SK-N-SH (cell line): ENCODE data around the gene RPP14. TPM values are rescaled to one million over a fixed set of nuclear protein-coding genes. Genes with fewer than 3 reads are reported as not detected.

ENCODE experiments used
- CTCF ChIA-PET: fragments of 300-600, 350-600 bp; formaldehyde crosslinking; extraction: SDS; loops from one replicate; lab custom pipeline; 2021; lab: Yijun Ruan, JAX
- POLR2A ChIA-PET: fragments of 350-600 bp; sonication (Branson Sonifier 250); formaldehyde crosslinking; extraction: SDS; loops from one replicate; lab custom pipeline; 2020; ENCODE audit warnings: antibody characterized with exemption, inconsistent platforms; lab: Yijun Ruan, JAX
- DNase-seq: peaks from one replicate; pipeline ENCODE4 v3.0.0; 2012
- H2AFZ ChIP-seq: fragments of 200-600 bp; sonication (generic); 2 replicates; pipeline ENCODE4 v1.8.1; 2016; ENCODE audit warnings: antibody characterized with exemption, mild to moderate bottlenecking, low read depth
- H3F3A ChIP-seq: fragments of 200-600 bp; sonication (generic); replicated peaks from 2 replicates; pipeline ENCODE3; 2016; ENCODE audit warnings: antibody characterized with exemption, mild to moderate bottlenecking; ENCODE audit not compliant: insufficient read depth
- H3K27ac ChIP-seq, 2 experiments: fragments of 200-500 bp in 1 of 2; fragments of 200-600 bp in 1 of 2; sonication (Bioruptor generic) in 1 of 2; sonication (generic), shearing (Covaris generic) in 1 of 2; 2 replicates each; pipeline versions ENCODE4 v1.5.1 to v1.6.1; 2014 to 2016; ENCODE audit warnings: low read depth in 2 of 2, inconsistent platforms in 1 of 2, low read length in 1 of 2, mild to moderate bottlenecking in 1 of 2, mixed read lengths in 1 of 2
- H3K27me3 ChIP-seq: fragments of 200-600 bp; sonication (generic), shearing (Covaris generic); 2 replicates; pipeline ENCODE4 v1.6.1; 2016; ENCODE audit warnings: mixed run types; ENCODE audit not compliant: insufficient read depth
- H3K36me3 ChIP-seq, 2 experiments: fragments of 200-500 bp in 1 of 2; fragments of 200-600 bp in 1 of 2; sonication (Bioruptor generic) in 1 of 2; sonication (generic) in 1 of 2; replicated peaks in 1 of 2; 2 replicates each; pipeline versions ENCODE3 to v1.5.1; 2014 to 2016; ENCODE audit warnings: low read length in 1 of 2, mild to moderate bottlenecking in 1 of 2; ENCODE audit not compliant: insufficient read depth in 2 of 2, control insufficient read depth in 1 of 2
- H3K4me1 ChIP-seq, 2 experiments: fragments of 200-500 bp in 1 of 2; fragments of 200-600 bp in 1 of 2; sonication (Bioruptor generic) in 1 of 2; sonication (generic), shearing (Covaris generic) in 1 of 2; 2 replicates each; pipeline versions ENCODE4 v1.5.1 to v1.6.1; 2014 to 2016; ENCODE audit warnings: low read depth in 1 of 2, low read length in 1 of 2, mixed run types in 1 of 2; ENCODE audit not compliant: insufficient read depth in 2 of 2, control insufficient read depth in 1 of 2
- H3K4me2 ChIP-seq: fragments of 200-600 bp; sonication (generic), shearing (Covaris generic); 2 replicates; pipeline ENCODE4 v1.6.1; 2017; ENCODE audit warnings: mixed run types
- H3K4me3 ChIP-seq, 2 experiments: fragments of 200-500 bp in 1 of 2; fragments of 200-600 bp in 1 of 2; sonication (Bioruptor generic) in 1 of 2; sonication (generic), shearing (Covaris generic) in 1 of 2; 2 replicates each; pipeline versions ENCODE4 v1.5.1 to v1.8.1; 2014 to 2016; ENCODE audit warnings: low read depth in 2 of 2, inconsistent platforms in 1 of 2, low read length in 1 of 2, mild to moderate bottlenecking in 1 of 2, mixed read lengths in 1 of 2, moderate library complexity in 1 of 2
- H3K79me2 ChIP-seq: fragments of 200-600 bp; sonication (generic); 2 replicates; pipeline ENCODE4 v1.8.1; 2017; ENCODE audit warnings: mild to moderate bottlenecking; ENCODE audit not compliant: insufficient read depth
- H3K9ac ChIP-seq: fragments of 200-600 bp; sonication (generic); 2 replicates; pipeline ENCODE4 v1.6.1; 2017; ENCODE audit warnings: mixed run types
- H3K9me2 ChIP-seq: fragments of 200-600 bp; sonication (generic); 2 replicates; pipeline ENCODE4 v1.6.1; 2017; ENCODE audit warnings: mixed run types
- H3K9me3 ChIP-seq: fragments of 200-600 bp; sonication (generic); 2 replicates; pipeline ENCODE4 v1.6.1; 2017; ENCODE audit warnings: mixed run types, mild to moderate bottlenecking, moderate library complexity
- H4K20me1 ChIP-seq: fragments of 200-600 bp; sonication (generic); 2 replicates; pipeline ENCODE4 v1.6.1; 2017; ENCODE audit warnings: mild to moderate bottlenecking, mixed run types; ENCODE audit not compliant: insufficient read depth
- EZH2phosphoT487 ChIP-seq: fragments of 200-600 bp; sonication (generic); IDR thresholded peaks from 2 replicates; pipeline ENCODE4 v1.6.1; 2017; ENCODE audit warnings: low read depth, mixed run types, mild to moderate bottlenecking, antibody characterized with exemption, moderate library complexity, borderline replicate concordance
- FOSL2 ChIP-seq: IDR thresholded peaks from 2 replicates; pipeline ENCODE4 v1.4.0; 2012; ENCODE audit warnings: low read depth, mild to moderate bottlenecking, moderate library complexity, borderline replicate concordance
- FOXM1 ChIP-seq: IDR thresholded peaks from 2 replicates; pipeline ENCODE4 v1.4.0; 2012; ENCODE audit warnings: low read depth, mild to moderate bottlenecking
- RAD21 ChIP-seq: IDR thresholded peaks from 2 replicates; pipeline ENCODE4 v1.6.1; 2012; ENCODE audit warnings: mild to moderate bottlenecking, low read length
- RFX5 ChIP-seq: IDR thresholded peaks from 2 replicates; pipeline ENCODE4 v1.6.1; 2012; ENCODE audit warnings: mild to moderate bottlenecking, improper control_type of control experiment, low read length
- RXRA ChIP-seq: IDR thresholded peaks from 2 replicates; pipeline ENCODE4 v1.4.0; 2012; ENCODE audit warnings: low read depth, mild to moderate bottlenecking, borderline replicate concordance
- TCF12 ChIP-seq: IDR thresholded peaks from 2 replicates; pipeline ENCODE4 v1.4.0; 2012
- WGBS: methylation state at CpG from one replicate; pipeline ENCODE4 v1.1.6; 2017; ENCODE audit warnings: low lambda C conversion rate; 5-methylcytosine and 5-hydroxymethylcytosine counted together
- polyA plus RNA-seq, 3 experiments: library from polyadenylated mRNA; depleted of rRNA; stranded (reverse); fragments of >200 nt; gene quantifications; 2 replicates each; pipeline ENCODE4 v1.2.3, GENCODE V29; 2012
- TF ChIP-seq, protein P1 (sequence below): IDR thresholded peaks from 2 replicates; pipeline ENCODE4 v1.4.0; 2012; ENCODE audit warnings: low read depth, borderline replicate concordance
- TF ChIP-seq, protein P2 (sequence below): IDR thresholded peaks from 2 replicates; pipeline ENCODE4 v1.4.0; 2012; ENCODE audit warnings: low read depth
- TF ChIP-seq, protein P3 (sequence below): fragments of 200-600 bp; sonication (generic); IDR thresholded peaks from 2 replicates; pipeline ENCODE4 v1.6.1; 2017; ENCODE audit warnings: antibody characterized with exemption, mild to moderate bottlenecking, moderate library complexity
- TF ChIP-seq, protein P4 (sequence below): IDR thresholded peaks from 2 replicates; pipeline ENCODE4 v1.6.1; 2012; ENCODE audit warnings: mild to moderate bottlenecking, low read depth, low read length, moderate library complexity
- TF ChIP-seq, protein P5 (sequence below): IDR thresholded peaks from 2 replicates; pipeline ENCODE4; 2012

The RPP14 gene
- polyA plus RNA-seq, 1 of the 3 experiments (the other 2 are of a cell fraction) = 8.3 TPM

DNA sequence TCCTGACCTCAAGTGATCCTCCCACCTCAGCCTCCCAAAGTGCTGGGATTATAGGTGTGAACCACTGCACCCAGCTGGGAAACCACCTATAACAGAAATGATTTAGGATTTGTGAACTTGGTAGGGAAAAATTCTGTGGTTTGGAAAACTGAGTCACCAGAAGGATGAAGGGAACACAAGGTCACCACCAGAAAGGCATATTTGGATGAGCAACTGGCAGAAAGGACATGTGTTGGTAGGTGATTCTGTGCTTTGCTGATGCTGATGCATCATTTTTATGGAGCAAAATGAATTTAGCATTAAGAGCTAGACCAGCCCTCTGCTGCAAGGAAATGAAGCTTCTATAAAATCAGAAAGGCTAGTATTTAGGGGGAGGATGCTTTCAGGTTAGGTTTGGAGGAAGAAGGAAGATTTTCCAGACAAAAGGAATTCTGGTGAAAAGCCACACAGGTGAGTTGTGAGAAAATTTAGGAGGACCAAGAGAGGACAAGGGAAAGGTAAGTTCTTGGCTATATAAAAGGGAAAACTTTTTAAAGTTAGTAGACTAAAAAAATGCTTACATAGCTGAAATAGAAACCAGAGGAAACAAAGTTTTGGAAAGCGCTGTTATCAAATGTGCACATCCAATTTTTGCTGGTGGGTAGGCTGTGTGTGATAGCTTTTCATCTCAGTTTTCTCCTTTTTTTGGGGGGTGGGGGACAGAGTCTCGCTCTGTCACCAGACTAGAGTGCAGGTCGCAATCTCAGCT lies 30.3 kb downstream of the RPP14 start:
- H3K79me2 ChIP-seq = peaks cover 35% of the 10 kb centered on the region; the same call in 1 of the 2 replicates
- no peaks in the 10 kb centered on the region for H3K27me3 ChIP-seq
- H3K9me3 ChIP-seq = no peaks in the 10 kb centered on the region
- no peaks in the 10 kb centered on the region for H4K20me1 ChIP-seq
- H3K9me2 ChIP-seq = no peaks in the 10 kb centered on the region
- no peak overlapping the region for H2AFZ ChIP-seq
- peak overlapping the region in 1 of 2 experiments; percentile 44; a peak in 2 of 4 replicates for H3K27ac ChIP-seq
- H3K36me3 ChIP-seq = no peaks in the 10 kb centered on the region
- CTCF ChIA-PET = interaction anchor here (0.8 to 3.6 kb wide), 11 partner anchors 10 to 294 kb away, joined by 3 to 24 read pairs (median 4); partner anchors contain the start of genes HTD2 and RPP14
- WGBS = 83% methylated on average over 3 of the region's 3 CpGs
- H3K9ac ChIP-seq = no peak overlapping the region
- peaks cover 16% of the 10 kb centered on the region for H3F3A ChIP-seq
- no peak overlapping the region for H3K4me2 ChIP-seq
- POLR2A ChIA-PET = no interaction called here
- no peak for DNase-seq
- TF ChIP-seq RFX5 (no peak), TCF12 (peak; percentile 56; the same call in 1 of the 2 replicates), EZH2phosphoT487 (no peak), RXRA (no peak), RAD21 (no peak), FOSL2 (peak; percentile 25; the same call in 1 of the 2 replicates), FOXM1 (no peak)
- TF ChIP-seq, protein P1, sequence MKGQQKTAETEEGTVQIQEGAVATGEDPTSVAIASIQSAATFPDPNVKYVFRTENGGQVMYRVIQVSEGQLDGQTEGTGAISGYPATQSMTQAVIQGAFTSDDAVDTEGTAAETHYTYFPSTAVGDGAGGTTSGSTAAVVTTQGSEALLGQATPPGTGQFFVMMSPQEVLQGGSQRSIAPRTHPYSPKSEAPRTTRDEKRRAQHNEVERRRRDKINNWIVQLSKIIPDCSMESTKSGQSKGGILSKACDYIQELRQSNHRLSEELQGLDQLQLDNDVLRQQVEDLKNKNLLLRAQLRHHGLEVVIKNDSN = no peak
- TF ChIP-seq, protein P2, sequence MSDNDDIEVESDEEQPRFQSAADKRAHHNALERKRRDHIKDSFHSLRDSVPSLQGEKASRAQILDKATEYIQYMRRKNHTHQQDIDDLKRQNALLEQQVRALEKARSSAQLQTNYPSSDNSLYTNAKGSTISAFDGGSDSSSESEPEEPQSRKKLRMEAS = no peak
- TF ChIP-seq, protein P3, sequence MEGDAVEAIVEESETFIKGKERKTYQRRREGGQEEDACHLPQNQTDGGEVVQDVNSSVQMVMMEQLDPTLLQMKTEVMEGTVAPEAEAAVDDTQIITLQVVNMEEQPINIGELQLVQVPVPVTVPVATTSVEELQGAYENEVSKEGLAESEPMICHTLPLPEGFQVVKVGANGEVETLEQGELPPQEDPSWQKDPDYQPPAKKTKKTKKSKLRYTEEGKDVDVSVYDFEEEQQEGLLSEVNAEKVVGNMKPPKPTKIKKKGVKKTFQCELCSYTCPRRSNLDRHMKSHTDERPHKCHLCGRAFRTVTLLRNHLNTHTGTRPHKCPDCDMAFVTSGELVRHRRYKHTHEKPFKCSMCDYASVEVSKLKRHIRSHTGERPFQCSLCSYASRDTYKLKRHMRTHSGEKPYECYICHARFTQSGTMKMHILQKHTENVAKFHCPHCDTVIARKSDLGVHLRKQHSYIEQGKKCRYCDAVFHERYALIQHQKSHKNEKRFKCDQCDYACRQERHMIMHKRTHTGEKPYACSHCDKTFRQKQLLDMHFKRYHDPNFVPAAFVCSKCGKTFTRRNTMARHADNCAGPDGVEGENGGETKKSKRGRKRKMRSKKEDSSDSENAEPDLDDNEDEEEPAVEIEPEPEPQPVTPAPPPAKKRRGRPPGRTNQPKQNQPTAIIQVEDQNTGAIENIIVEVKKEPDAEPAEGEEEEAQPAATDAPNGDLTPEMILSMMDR = no peak
- TF ChIP-seq, protein P4, sequence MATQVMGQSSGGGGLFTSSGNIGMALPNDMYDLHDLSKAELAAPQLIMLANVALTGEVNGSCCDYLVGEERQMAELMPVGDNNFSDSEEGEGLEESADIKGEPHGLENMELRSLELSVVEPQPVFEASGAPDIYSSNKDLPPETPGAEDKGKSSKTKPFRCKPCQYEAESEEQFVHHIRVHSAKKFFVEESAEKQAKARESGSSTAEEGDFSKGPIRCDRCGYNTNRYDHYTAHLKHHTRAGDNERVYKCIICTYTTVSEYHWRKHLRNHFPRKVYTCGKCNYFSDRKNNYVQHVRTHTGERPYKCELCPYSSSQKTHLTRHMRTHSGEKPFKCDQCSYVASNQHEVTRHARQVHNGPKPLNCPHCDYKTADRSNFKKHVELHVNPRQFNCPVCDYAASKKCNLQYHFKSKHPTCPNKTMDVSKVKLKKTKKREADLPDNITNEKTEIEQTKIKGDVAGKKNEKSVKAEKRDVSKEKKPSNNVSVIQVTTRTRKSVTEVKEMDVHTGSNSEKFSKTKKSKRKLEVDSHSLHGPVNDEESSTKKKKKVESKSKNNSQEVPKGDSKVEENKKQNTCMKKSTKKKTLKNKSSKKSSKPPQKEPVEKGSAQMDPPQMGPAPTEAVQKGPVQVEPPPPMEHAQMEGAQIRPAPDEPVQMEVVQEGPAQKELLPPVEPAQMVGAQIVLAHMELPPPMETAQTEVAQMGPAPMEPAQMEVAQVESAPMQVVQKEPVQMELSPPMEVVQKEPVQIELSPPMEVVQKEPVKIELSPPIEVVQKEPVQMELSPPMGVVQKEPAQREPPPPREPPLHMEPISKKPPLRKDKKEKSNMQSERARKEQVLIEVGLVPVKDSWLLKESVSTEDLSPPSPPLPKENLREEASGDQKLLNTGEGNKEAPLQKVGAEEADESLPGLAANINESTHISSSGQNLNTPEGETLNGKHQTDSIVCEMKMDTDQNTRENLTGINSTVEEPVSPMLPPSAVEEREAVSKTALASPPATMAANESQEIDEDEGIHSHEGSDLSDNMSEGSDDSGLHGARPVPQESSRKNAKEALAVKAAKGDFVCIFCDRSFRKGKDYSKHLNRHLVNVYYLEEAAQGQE = no peak
- TF ChIP-seq, protein P5, sequence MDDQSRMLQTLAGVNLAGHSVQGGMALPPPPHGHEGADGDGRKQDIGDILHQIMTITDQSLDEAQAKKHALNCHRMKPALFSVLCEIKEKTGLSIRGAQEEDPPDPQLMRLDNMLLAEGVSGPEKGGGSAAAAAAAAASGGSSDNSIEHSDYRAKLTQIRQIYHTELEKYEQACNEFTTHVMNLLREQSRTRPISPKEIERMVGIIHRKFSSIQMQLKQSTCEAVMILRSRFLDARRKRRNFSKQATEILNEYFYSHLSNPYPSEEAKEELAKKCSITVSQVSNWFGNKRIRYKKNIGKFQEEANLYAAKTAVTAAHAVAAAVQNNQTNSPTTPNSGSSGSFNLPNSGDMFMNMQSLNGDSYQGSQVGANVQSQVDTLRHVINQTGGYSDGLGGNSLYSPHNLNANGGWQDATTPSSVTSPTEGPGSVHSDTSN = 0 out of 2 replicates have a peak, but pooled peaks have one; percentile 9
- peaks cover 4 to 11% of the 10 kb centered on the region in 2 experiments; a peak in 3 of 4 replicates for H3K4me1 ChIP-seq
- no peak overlapping the region for H3K4me3 ChIP-seq
